ENCODE data around the gene OTUD1.

GRCh38 chr10:23403278-23403677 lies 35.6 kb upstream of the OTUD1 start:
- no peak for TF ChIP-seq PKNOX1 (IDR thresholded peaks at IDR 0.05)
- TF ChIP-seq LEF1 (IDR thresholded peaks at IDR 0.05; ENCODE audit: borderline replicate concordance) = no peak
